ENCODE measurements around the gene FLAD1. TPM values are rescaled to one million over a fixed set of nuclear protein-coding genes. Genes with fewer than 3 reads are reported as not detected.

Gene FLAD1
- total and polyA plus RNA-seq, 7 donors: 17.5 to 36.5 (median 22.8) TPM

GRCh38 chr1:155037043-155037442 is 53.9 kb downstream of the FLAD1 start:
- Histone ChIP-seq H3K4me3 (no peak overlapping the region), H3K4me1 (peaks cover 0 to 5% (median 0%) of the 10 kb centered on the region in 4 donors), H3K27ac (no peak overlapping the region), H3K36me3 (no peaks in the 10 kb centered on the region), H3K27me3 (no peaks in the 10 kb centered on the region), H3K9me3 (no peaks in the 10 kb centered on the region)
- TF ChIP-seq POLR2AphosphoS5 (IDR thresholded peaks at IDR 0.05) (no peak), POLR2A (IDR thresholded peaks at IDR 0.05) (no peak), CTCF (IDR thresholded peaks at IDR 0.05) (no peak)
- DNase-seq: no peak
- WGBS, 2 donors: 90 to 92% methylated on average over 3 of the region's 3 CpGs
- intact Hi-C loops (cut with DNase I): no loop called here

- intact Hi-C loops (cut with DNase I): no loop called here
- Histone ChIP-seq H3K4me3 (no peak overlapping the region), H3K9me3 (no peaks in the 10 kb centered on the region), H3K27me3 (no peaks in the 10 kb centered on the region), H3K4me1 (peaks cover 0 to 5% (median 0%) of the 10 kb centered on the region in 4 donors), H3K36me3 (no peaks in the 10 kb centered on the region), H3K27ac (no peak overlapping the region)
- no peak for DNase-seq
- WGBS, 2 donors: 63 to 83% methylated on average over 6 of the region's 6 CpGs
- TF ChIP-seq POLR2A (IDR thresholded peaks at IDR 0.05) (no peak), CTCF (IDR thresholded peaks at IDR 0.05) (no peak), POLR2AphosphoS5 (IDR thresholded peaks at IDR 0.05) (no peak)
These were observed 54.8 kb downstream of the FLAD1 start for GRCh38 chr1:155037851-155038441.

- Histone ChIP-seq H3K36me3 (no peaks in the 10 kb centered on the region), H3K27ac (no peak overlapping the region), H3K27me3 (no peaks in the 10 kb centered on the region), H3K4me1 (peaks cover 0 to 5% (median 0%) of the 10 kb centered on the region in 4 donors), H3K9me3 (no peaks in the 10 kb centered on the region), H3K4me3 (no peak overlapping the region)
- no peak for DNase-seq
- 21 to 37% methylated on average over 8 of the region's 8 CpGs for WGBS, 2 donors
- TF ChIP-seq POLR2A (IDR thresholded peaks at IDR 0.05): peak in 1 of 2 donors; percentile 64
- TF ChIP-seq POLR2AphosphoS5 (IDR thresholded peaks at IDR 0.05): no peak
- no peak for TF ChIP-seq EP300 (IDR thresholded peaks at IDR 0.05)
- TF ChIP-seq CTCF (IDR thresholded peaks at IDR 0.05): no peak
- intact Hi-C loops (cut with DNase I): no loop called here
These were observed 55.6 kb downstream of the FLAD1 start for GRCh38 chr1:155038602-155039307.

GRCh38 chr1:155039308-155039669 is 56.1 kb downstream of the FLAD1 start:
- 74 to 83% methylated on average over 4 of the region's 4 CpGs for WGBS, 2 donors

More at GRCh38 chr1:155039308-155039669, 56.1 kb downstream of the FLAD1 start:
- no peaks in the 10 kb centered on the region for H3K9me3 ChIP-seq
- TF ChIP-seq CTCF (IDR thresholded peaks at IDR 0.05) (no peak), EP300 (IDR thresholded peaks at IDR 0.05) (no peak), POLR2A (IDR thresholded peaks at IDR 0.05) (no peak), POLR2AphosphoS5 (IDR thresholded peaks at IDR 0.05) (no peak)
- DNase-seq: no peak
- no peaks in the 10 kb centered on the region for H3K27me3 ChIP-seq
- H3K4me1 ChIP-seq: peaks cover 0 to 5% (median 0%) of the 10 kb centered on the region in 4 donors
- intact Hi-C loops (cut with DNase I): no loop called here
- no peak overlapping the region for H3K4me3 ChIP-seq
- no peaks in the 10 kb centered on the region for H3K36me3 ChIP-seq
- no peak overlapping the region for H3K27ac ChIP-seq
